K562 (cell line): ENCODE data around the gene WDR46. TPM values are rescaled to one million over a fixed set of nuclear protein-coding genes. Genes with fewer than 3 reads are reported as not detected.

Experiments used
- ASH1L ChIP-seq: fragments of 450-650 bp; IDR thresholded peaks from 2 replicates; pipeline ENCODE4 v1.6.1; 2018; ENCODE audit warnings: borderline replicate concordance, mild to moderate bottlenecking, low read depth; ENCODE audit not compliant: partially characterized antibody
- BACH1 ChIP-seq: fragments of 200-800 bp; sonication (Bioruptor generic); IDR thresholded peaks from 2 replicates; pipeline ENCODE4 v1.6.1; 2016; ENCODE audit warnings: missing genetic modification characterization, missing compliant biosample characterization
- BCOR ChIP-seq: fragments of 450-650 bp; IDR thresholded peaks from 2 replicates; pipeline ENCODE4 v1.6.1; 2016
- EHMT2 ChIP-seq: fragments of 450-650 bp; IDR thresholded peaks from 2 replicates; pipeline ENCODE4 v1.6.1; 2018; ENCODE audit warnings: antibody characterized with exemption
- FOXJ2 ChIP-seq: fragments of 200-800 bp; sonication (Bioruptor generic); IDR thresholded peaks from 2 replicates; pipeline ENCODE4 v1.6.1; 2016; ENCODE audit warnings: missing genetic modification characterization, missing compliant biosample characterization
- GABPB2 ChIP-seq: fragments of 250-450 bp; sonication (Bioruptor Pico); conservative IDR thresholded peaks from 2 replicates; pipeline ENCODE4 v1.5.1; 2021; ENCODE audit warnings: mild to moderate bottlenecking
- HMGXB4 ChIP-seq: sonication (generic); formaldehyde crosslinking; IDR thresholded peaks from 2 replicates; pipeline ENCODE4 v1.8.1; 2023; ENCODE audit warnings: mild to moderate bottlenecking, missing genetic modification reagents
- KAT7 ChIP-seq: sonication (generic); formaldehyde crosslinking; IDR thresholded peaks from 2 replicates; pipeline ENCODE4 v1.8.0; 2022; ENCODE audit warnings: missing genetic modification reagents, mild to moderate bottlenecking, borderline replicate concordance
- KDM1A ChIP-seq, 2 experiments: fragments of 450-650 bp; IDR thresholded peaks; 2 replicates each; pipeline ENCODE4 v1.6.1; 2016; ENCODE audit warnings: mild to moderate bottlenecking in 2 of 2
- MCM7 ChIP-seq, 2 experiments: fragments of 450-650 bp; IDR thresholded peaks; 2 replicates each; pipeline ENCODE4 v1.6.1; 2016 to 2018
- MEF2A ChIP-seq: IDR thresholded peaks from 2 replicates; pipeline ENCODE4 v1.6.1; 2011; ENCODE audit warnings: low read depth, mild to moderate bottlenecking, low read length, moderate library complexity; ENCODE audit not compliant: control insufficient read depth
- MEIS2 ChIP-seq: fragments of 450-650 bp; IDR thresholded peaks from 2 replicates; pipeline ENCODE4 v1.6.1; 2014; ENCODE audit warnings: mild to moderate bottlenecking; ENCODE audit not compliant: partially characterized antibody
- MLX ChIP-seq, 2 experiments: fragments of 450-650 bp in 1 of 2; sonication (generic) in 1 of 2; formaldehyde crosslinking; conservative IDR thresholded peaks; 2 replicates each; pipeline versions ENCODE4 v1.4.0 to v1.8.1; 2020 to 2022; ENCODE audit warnings: mild to moderate bottlenecking in 1 of 2, missing genetic modification reagents in 1 of 2
- NFXL1 ChIP-seq: fragments of 450-650 bp; formaldehyde crosslinking; IDR thresholded peaks from 2 replicates; pipeline ENCODE4 v1.4.0; 2021; ENCODE audit warnings: mild to moderate bottlenecking
- NONO ChIP-seq, 2 experiments: fragments of 200-400 bp in 1 of 2; fragments of 450-650 bp in 1 of 2; formaldehyde crosslinking in 1 of 2; IDR thresholded peaks; 2 replicates each; pipeline ENCODE4 v1.6.1; 2017; ENCODE audit warnings: low read depth in 2 of 2, mild to moderate bottlenecking in 2 of 2, moderate library complexity in 2 of 2, low read length in 1 of 2
- PHB2 ChIP-seq: fragments of 450-650 bp; IDR thresholded peaks from 2 replicates; pipeline ENCODE4 v1.6.1; 2017; ENCODE audit warnings: low read depth
- POLR2A ChIP-seq: fragments of 450-650 bp; conservative IDR thresholded peaks from 2 replicates; pipeline ENCODE4 v1.6.1; 2016
- POLR3G ChIP-seq: IDR thresholded peaks from 2 replicates; pipeline ENCODE4 v1.6.1; 2011; ENCODE audit not compliant: insufficient read length, insufficient replicate concordance; ENCODE audit errors: extremely low read depth
- RAD51 ChIP-seq: fragments of 450-650 bp; IDR thresholded peaks from 2 replicates; pipeline ENCODE4 v1.7.1; 2016; ENCODE audit warnings: low read depth, mild to moderate bottlenecking, borderline replicate concordance
- SIN3A ChIP-seq, 2 experiments: fragments of 150-350 bp in 1 of 2; IDR thresholded peaks; 2 replicates each; pipeline ENCODE4 v1.6.1; 2011 to 2016; ENCODE audit warnings: borderline replicate concordance in 2 of 2, low read depth in 2 of 2, low read length in 2 of 2, mild to moderate bottlenecking in 2 of 2, moderate library complexity in 2 of 2; ENCODE audit not compliant: control insufficient read depth in 1 of 2
- SLC30A9 ChIP-seq: fragments of 250-450 bp; sonication (Bioruptor Pico); IDR thresholded peaks from 2 replicates; pipeline ENCODE4 v1.8.0; 2022; ENCODE audit warnings: mild to moderate bottlenecking, moderate library complexity
- STAT5A ChIP-seq: IDR thresholded peaks from 2 replicates; pipeline ENCODE4 v1.6.1; 2012; ENCODE audit warnings: low read length, inconsistent platforms, borderline replicate concordance
- TAL1 ChIP-seq: fragments of 450-650 bp; IDR thresholded peaks from 2 replicates; pipeline ENCODE4 v1.6.1; 2016; ENCODE audit warnings: mild to moderate bottlenecking
- TCF7 ChIP-seq: sonication (generic); IDR thresholded peaks from 2 replicates; pipeline ENCODE4 v1.6.1; 2016; ENCODE audit warnings: antibody characterized with exemption, borderline replicate concordance
- ZEB2 ChIP-seq: fragments of 450-650 bp; IDR thresholded peaks from 2 replicates; pipeline ENCODE4 v1.6.1; 2016
- ZNF217 ChIP-seq: sonication (generic); formaldehyde crosslinking; IDR thresholded peaks from 2 replicates; pipeline ENCODE4 v1.8.0; 2022; ENCODE audit warnings: mild to moderate bottlenecking, missing genetic modification reagents
- ZNF511 ChIP-seq: sonication (generic); formaldehyde crosslinking; IDR thresholded peaks from 2 replicates; pipeline ENCODE4 v1.8.0; 2022; ENCODE audit warnings: mild to moderate bottlenecking, missing genetic modification reagents
- ZNF584 ChIP-seq: fragments of 200-800 bp; sonication (Bioruptor generic); IDR thresholded peaks from 2 replicates; pipeline ENCODE4 v1.6.1; 2016; ENCODE audit warnings: low read depth, mild to moderate bottlenecking, missing genetic modification characterization, missing compliant biosample characterization
- ZNF644 ChIP-seq: fragments of 200-800 bp; sonication (Bioruptor generic); IDR thresholded peaks from 2 replicates; pipeline ENCODE4 v1.6.1; 2016; ENCODE audit warnings: low read depth, missing genetic modification characterization, missing compliant biosample characterization
- polyA plus RNA-seq, 8 experiments: library from polyadenylated mRNA; depleted of rRNA in 4 of 8; stranded (reverse) in 5 of 8; unstranded in 3 of 8; fragments of >200 nt; fragmentation: Nextera tagmentation in 2 of 8; fragmentation: Illumina TruSeq in 1 of 8; extraction: Ambion mirVana in 2 of 8; extraction: Trizol in 1 of 8; gene quantifications; 2 replicates each; pipeline versions ENCODE4 v1.2.1 to v1.2.3, GENCODE V29; 2011 to 2014; ENCODE audit warnings: inconsistent platforms in 1 of 8, missing spikeins in 1 of 8
- total RNA-seq, 7 experiments: library from RNA; depleted of rRNA in 6 of 7; stranded (reverse); fragments of >200 nt in 6 of 7; fragmentation: Illumina TruSeq in 2 of 7; extraction: Trizol in 2 of 7; gene quantifications; 2 replicates each; pipeline versions ENCODE4 v1.2.1 to v1.2.3, GENCODE V29; 2011 to 2021; ENCODE audit warnings: low replicate concordance in 1 of 7

WDR46 gene
- total and polyA plus RNA-seq, 9 of the 15 experiments (the other 6 are each of a cell fraction or from before 2014, with no cell fraction given), result 8.9 to 146 (median 93.1) TPM

GRCh38 chr6:33314943-33315792 is 26.1 kb upstream of the WDR46 start (continued):
- TF ChIP-seq RAD51 (no peak), POLR3G (no peak), MEF2A (no peak), NFXL1 (no peak), EHMT2 (no peak), MLX (CRISPR knock-in tag; conservative IDR thresholded peaks at IDR 0.05) (no peak), TCF7 (no peak), ZNF584 (CRISPR knock-in tag) (no peak), POLR2A (0 out of 2 replicates have a peak, but pooled peaks have one; percentile 55), STAT5A (no peak), ZNF644 (tag) (no peak), BCOR (no peak), ASH1L (no peak), ZNF217 (CRISPR knock-in tag) (no peak), MCM7 (IDR thresholded peaks at IDR 0.05) (no peak), BACH1 (no peak), NONO (IDR thresholded peaks at IDR 0.05; ENCODE audit: low read depth in 2 of 2, low read length in 1 of 2) (no peak), TAL1 (no peak), KAT7 (CRISPR knock-in tag) (0 out of 2 replicates have a peak, but pooled peaks have one; percentile 69), KDM1A (IDR thresholded peaks at IDR 0.05) (no peak), SLC30A9 (CRISPR knock-in tag) (no peak), PHB2 (no peak), SIN3A (IDR thresholded peaks at IDR 0.05; ENCODE audit: borderline replicate concordance in 2 of 2, control insufficient read depth in 1 of 2, low read depth in 2 of 2, low read length in 2 of 2) (peak in 1 of 2 experiments; percentile 66; a peak in 2 of 4 replicates), MEIS2 (no peak), ZNF511 (CRISPR knock-in tag) (no peak), HMGXB4 (no peak), FOXJ2 (no peak), ZEB2 (no peak), GABPB2 (CRISPR knock-in tag) (no peak)
